BE2C (cell line): ENCODE measurements around the gene NCKAP5L.

ENCODE experiments used
- DNase-seq: peaks from one replicate; pipeline ENCODE4 v3.0.0-alpha.2; 2020
- H3K27me3 ChIP-seq: fragments of 250-450 bp; sonication (Bioruptor Pico); 2 replicates; pipeline ENCODE4 v1.5.1; 2020; ENCODE audit warnings: mild to moderate bottlenecking
- H3K36me3 ChIP-seq: fragments of 250-450 bp; sonication (Bioruptor Pico); 2 replicates; pipeline ENCODE4 v1.5.1; 2020; ENCODE audit warnings: mild to moderate bottlenecking
- H3K4me1 ChIP-seq: fragments of 250-450 bp; sonication (Bioruptor Pico); 2 replicates; pipeline ENCODE4 v1.5.1; 2020
- H3K4me3 ChIP-seq: 2 replicates; pipeline ENCODE4 v1.5.1; 2011; ENCODE audit warnings: low read depth, low read length
- H3K9me3 ChIP-seq: fragments of 250-450 bp; sonication (Bioruptor Pico); 2 replicates; pipeline ENCODE4 v1.5.1; 2020
- TF ChIP-seq, protein P1 (sequence below): IDR thresholded peaks from 2 replicates; pipeline ENCODE4 v1.5.1; 2012; ENCODE audit warnings: mild to moderate bottlenecking, low read depth, low read length

NCKAP5L gene

DNA sequence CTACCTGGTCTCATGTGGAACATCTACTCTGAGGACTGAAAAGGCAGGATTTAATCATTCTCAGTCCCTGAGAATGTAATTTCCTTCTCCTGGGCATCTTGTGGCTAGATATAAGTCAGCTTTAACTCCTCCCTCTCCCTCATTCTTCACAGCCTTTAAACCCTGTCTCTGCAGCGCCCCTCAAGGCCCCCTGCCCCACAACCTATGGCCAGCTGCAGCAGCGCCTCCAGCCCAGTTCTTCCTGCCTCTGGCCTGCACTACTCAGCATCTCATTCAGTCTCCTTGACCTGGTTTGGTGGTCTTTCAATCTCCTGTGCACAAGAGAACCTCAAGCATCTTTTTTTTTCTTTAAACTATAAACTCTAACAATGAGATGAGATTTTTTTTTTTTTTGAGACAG lies 29.3 kb downstream of the NCKAP5L start:
- no peak overlapping the region for H3K4me3 ChIP-seq
- DNase-seq = no peak
- TF ChIP-seq, protein P1, sequence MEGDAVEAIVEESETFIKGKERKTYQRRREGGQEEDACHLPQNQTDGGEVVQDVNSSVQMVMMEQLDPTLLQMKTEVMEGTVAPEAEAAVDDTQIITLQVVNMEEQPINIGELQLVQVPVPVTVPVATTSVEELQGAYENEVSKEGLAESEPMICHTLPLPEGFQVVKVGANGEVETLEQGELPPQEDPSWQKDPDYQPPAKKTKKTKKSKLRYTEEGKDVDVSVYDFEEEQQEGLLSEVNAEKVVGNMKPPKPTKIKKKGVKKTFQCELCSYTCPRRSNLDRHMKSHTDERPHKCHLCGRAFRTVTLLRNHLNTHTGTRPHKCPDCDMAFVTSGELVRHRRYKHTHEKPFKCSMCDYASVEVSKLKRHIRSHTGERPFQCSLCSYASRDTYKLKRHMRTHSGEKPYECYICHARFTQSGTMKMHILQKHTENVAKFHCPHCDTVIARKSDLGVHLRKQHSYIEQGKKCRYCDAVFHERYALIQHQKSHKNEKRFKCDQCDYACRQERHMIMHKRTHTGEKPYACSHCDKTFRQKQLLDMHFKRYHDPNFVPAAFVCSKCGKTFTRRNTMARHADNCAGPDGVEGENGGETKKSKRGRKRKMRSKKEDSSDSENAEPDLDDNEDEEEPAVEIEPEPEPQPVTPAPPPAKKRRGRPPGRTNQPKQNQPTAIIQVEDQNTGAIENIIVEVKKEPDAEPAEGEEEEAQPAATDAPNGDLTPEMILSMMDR = no peak
- no peaks in the 10 kb centered on the region for H3K9me3 ChIP-seq
- peaks cover 28% of the 10 kb centered on the region for H3K36me3 ChIP-seq
- H3K4me1 ChIP-seq = no peaks in the 10 kb centered on the region
- no peaks in the 10 kb centered on the region for H3K27me3 ChIP-seq

DNA sequence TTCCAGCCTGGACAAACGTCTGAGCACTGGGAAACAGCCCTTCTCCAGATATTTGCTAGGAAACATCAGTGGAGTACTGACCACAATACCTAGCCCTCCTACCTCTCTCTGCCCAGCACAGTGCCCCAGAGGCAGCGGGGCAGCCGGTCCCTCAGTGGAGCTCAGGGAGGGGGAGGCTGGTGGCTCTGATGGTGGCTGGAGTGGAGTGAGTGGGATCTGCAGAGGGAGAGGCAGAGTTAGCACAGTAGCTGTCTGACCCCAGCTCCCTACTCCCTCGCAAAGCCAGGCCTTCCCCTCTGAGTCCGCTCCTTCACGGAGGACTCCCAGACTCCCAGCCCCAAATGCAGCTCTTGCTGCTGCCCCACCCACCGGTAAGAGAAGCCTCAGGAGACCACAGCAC lies 30.0 kb downstream of the NCKAP5L start:
- no peaks in the 10 kb centered on the region for H3K4me1 ChIP-seq

DNA sequence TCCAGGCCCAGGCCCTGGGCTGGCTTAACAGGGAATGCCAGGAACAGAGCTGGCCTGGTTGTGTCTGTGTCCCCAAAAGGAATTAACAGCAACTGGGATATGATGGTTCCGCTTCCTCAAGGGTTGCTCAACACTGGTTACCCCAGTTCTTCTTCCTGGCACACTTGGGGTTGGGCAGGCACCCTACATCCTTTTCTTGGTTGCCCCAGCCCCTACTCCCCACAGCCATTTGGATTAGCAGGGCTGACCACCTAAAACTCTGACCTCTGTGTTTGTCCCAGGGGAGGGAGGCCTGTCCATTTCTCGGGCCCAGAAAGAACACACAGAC lies 30.8 kb downstream of the NCKAP5L start:
- TF ChIP-seq, protein P1 = no peak
- Histone ChIP-seq H3K4me1 (no peaks in the 10 kb centered on the region), H3K36me3 (peaks cover 20% of the 10 kb centered on the region), H3K27me3 (no peaks in the 10 kb centered on the region), H3K4me3 (no peak overlapping the region), H3K9me3 (no peaks in the 10 kb centered on the region)
- no peak for DNase-seq

More for the DNA sequence above, 30.0 kb downstream of the NCKAP5L start:
- TF ChIP-seq, protein P1 = no peak
- Histone ChIP-seq H3K4me3 (no peak overlapping the region), H3K36me3 (peaks cover 28% of the 10 kb centered on the region), H3K27me3 (no peaks in the 10 kb centered on the region), H3K9me3 (no peaks in the 10 kb centered on the region)
- DNase-seq = no peak

DNA sequence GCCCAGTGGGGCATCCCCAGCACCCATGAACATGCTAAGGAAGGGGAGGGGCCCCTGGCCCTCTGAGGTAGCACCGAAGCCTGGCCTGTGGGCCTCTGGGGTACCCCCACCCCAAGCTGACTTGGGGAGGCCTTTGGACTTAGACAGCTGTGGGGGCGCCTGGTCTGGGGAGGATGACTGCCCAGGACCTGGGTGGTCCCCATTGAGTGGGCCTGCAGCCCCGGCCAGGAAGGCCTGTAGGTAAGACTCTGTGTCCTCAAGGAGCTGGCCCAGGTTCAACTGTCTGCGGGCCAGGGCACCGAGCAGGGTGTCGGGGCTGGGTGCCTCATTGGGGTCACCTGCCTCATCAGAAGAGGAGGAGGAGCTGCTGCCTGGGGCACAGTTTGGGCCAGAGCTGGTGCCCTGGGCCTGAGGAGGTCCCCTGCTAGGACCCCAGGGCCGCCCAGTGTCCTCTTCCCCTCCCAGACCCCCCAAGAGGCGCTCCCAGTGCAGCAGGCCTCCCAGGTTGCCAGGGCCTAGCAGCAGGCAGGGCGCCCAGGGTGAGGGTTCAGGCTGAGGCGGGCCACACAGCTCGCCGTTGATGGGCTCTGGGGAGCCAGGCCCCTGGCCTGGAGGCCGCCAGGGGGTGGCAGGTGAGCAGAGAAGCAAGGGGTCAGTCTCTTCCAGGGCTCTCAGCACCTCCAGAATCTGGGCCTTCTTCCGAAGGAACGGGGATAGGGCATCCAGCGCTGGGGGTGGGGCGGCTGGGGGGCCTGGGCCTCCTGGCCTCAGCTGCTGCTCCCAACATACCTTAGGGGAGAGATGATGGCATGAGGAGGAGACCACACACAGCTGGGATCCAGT lies 31.4 kb downstream of the NCKAP5L start:
- Histone ChIP-seq H3K27me3 (no peaks in the 10 kb centered on the region), H3K36me3 (peaks cover 19% of the 10 kb centered on the region), H3K4me1 (no peaks in the 10 kb centered on the region), H3K4me3 (no peak overlapping the region), H3K9me3 (no peaks in the 10 kb centered on the region)
- TF ChIP-seq, protein P1 = no peak
- no peak for DNase-seq

DNA sequence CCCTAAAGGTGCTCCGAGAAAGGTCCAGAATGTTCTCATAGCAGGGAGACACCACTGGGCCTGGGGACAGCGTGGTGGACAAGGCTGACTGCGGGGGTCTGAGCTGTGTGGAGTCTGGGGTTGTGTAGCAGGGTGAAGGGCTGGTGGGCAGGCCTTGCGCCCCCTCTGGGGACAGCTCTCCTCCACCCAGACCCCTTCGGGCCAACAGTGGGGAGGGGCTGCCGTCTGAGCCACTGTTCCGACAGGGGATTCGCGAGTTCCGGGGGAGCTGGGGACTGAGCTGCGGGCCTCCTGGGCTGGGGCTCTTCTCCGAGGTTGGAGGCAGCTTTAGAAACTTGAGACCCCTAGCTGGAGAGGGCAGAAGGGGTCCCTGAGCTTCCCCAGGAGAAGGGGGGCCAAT lies 32.1 kb downstream of the NCKAP5L start:
- peaks cover 13% of the 10 kb centered on the region for H3K36me3 ChIP-seq
- TF ChIP-seq, protein P1 = no peak
- DNase-seq = no peak
- H3K9me3 ChIP-seq = no peaks in the 10 kb centered on the region
- H3K4me1 ChIP-seq = no peaks in the 10 kb centered on the region
- no peak overlapping the region for H3K4me3 ChIP-seq
- H3K27me3 ChIP-seq = no peaks in the 10 kb centered on the region

DNA sequence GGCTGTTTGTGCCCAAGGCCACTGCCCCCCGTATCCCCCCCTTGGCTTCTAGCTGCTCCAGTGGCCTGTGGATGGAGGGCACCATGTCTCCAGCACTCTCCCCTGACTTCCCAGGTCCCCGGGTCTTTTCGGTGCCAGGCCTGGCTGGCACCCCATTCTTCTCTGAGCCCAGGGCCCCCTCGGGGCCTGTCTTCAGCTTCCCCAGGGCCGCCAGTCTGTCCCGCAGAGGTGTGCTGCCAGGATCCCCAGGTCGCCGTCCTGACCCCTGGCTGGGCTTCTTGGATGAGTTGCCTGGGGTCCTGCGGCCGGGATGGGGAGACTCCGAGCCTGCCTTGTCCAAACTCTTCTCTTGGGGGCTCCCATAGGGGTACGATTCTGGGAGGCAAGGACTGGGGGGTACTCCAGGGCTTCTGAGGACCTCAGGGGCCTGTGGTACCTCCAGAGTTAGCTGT lies 32.5 kb downstream of the NCKAP5L start:
- H3K9me3 ChIP-seq = no peaks in the 10 kb centered on the region
- H3K4me3 ChIP-seq = no peak overlapping the region
- H3K4me1 ChIP-seq = no peaks in the 10 kb centered on the region
- H3K27me3 ChIP-seq = no peaks in the 10 kb centered on the region
- H3K36me3 ChIP-seq = peaks cover 10% of the 10 kb centered on the region
- TF ChIP-seq, protein P1 = no peak
- DNase-seq = no peak
